NCI-H748 treated with DMSO at 0.1 percent for 48 hours (cell line): ENCODE results near the gene RGS11.

Experiments used
- DNase-seq: peaks from one replicate; lab custom pipeline; 2025; lab: John Stamatoyannopoulos, UW

The RGS11 gene

GRCh38 chr16:229731-230281 lies 45.9 kb downstream of the RGS11 start:
- no peak for DNase-seq

GRCh38 chr16:228852-229730 lies 46.7 kb downstream of the RGS11 start, which contains the start of gene LUC7L:
Gene LUC7L (minus strand): TSS chr16:229449. CDS start chr16:229339, 110 bp downstream.
- DNase-seq: peak; percentile 66

GRCh38 chr16:228151-228851 lies 47.4 kb downstream of the RGS11 start:
- no peak for DNase-seq

- no peak for DNase-seq
These were observed 55.7 kb downstream of the RGS11 start for GRCh38 chr16:220021-220420.
